Sigmoid colon (tissue), 4 donors: ENCODE results near the gene STK24.

Experiments
- EP300 ChIP-seq, 4 donors: sonication (generic); formaldehyde crosslinking; IDR thresholded peaks; one replicate each; pipeline ENCODE4 v1.6.1; 2017; ENCODE audit warnings: antibody characterized with exemption in 4 of 4
- POLR2A ChIP-seq, 2 donors: fragments of 450-650 bp; IDR thresholded peaks; one replicate each; pipeline ENCODE4 v1.6.1; 2016; ENCODE audit warnings: antibody characterized with exemption in 2 of 2, mild to moderate bottlenecking in 2 of 2, moderate library complexity in 2 of 2
- POLR2AphosphoS5 ChIP-seq, 4 donors: sonication (generic); formaldehyde crosslinking; IDR thresholded peaks; one replicate each; pipeline ENCODE4 v1.6.1; 2017; ENCODE audit warnings: antibody characterized with exemption in 4 of 4
- TF ChIP-seq, protein P1 (sequence below), 4 experiments: fragments of 450-650 bp in 3 of 4; fragments of 200-600 bp in 1 of 4; IDR thresholded peaks; one replicate each; pipeline ENCODE4 v1.5.1; 2016 to 2019; ENCODE audit warnings: antibody characterized with exemption in 4 of 4, mild to moderate bottlenecking in 3 of 4, moderate library complexity in 2 of 4

DNA sequence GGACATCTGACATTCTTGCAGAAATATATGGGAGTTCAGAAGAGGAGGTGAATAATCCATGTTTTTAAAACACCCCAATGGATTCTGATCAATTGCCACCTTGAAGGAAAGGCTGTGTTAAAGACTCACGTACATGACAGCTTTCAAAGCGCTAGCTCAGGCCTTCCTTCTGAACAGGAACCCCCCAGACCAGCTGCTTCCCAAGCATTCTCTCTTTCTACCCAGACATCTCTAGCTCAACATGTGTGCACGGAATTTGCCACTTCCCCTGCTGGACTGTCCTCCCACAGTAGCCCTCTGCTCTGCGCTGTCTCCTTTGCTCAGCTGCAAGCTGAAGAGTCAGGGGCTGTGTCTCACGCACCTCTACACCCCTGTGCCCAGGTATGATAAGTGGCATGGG, 54.5 kb downstream of the STK24 start:
- TF ChIP-seq, protein P1, sequence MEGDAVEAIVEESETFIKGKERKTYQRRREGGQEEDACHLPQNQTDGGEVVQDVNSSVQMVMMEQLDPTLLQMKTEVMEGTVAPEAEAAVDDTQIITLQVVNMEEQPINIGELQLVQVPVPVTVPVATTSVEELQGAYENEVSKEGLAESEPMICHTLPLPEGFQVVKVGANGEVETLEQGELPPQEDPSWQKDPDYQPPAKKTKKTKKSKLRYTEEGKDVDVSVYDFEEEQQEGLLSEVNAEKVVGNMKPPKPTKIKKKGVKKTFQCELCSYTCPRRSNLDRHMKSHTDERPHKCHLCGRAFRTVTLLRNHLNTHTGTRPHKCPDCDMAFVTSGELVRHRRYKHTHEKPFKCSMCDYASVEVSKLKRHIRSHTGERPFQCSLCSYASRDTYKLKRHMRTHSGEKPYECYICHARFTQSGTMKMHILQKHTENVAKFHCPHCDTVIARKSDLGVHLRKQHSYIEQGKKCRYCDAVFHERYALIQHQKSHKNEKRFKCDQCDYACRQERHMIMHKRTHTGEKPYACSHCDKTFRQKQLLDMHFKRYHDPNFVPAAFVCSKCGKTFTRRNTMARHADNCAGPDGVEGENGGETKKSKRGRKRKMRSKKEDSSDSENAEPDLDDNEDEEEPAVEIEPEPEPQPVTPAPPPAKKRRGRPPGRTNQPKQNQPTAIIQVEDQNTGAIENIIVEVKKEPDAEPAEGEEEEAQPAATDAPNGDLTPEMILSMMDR (IDR thresholded peaks at IDR 0.05) = no peak
- TF ChIP-seq POLR2A (IDR thresholded peaks at IDR 0.05) = no peak
- no peak for TF ChIP-seq EP300 (IDR thresholded peaks at IDR 0.05)
- no peak for TF ChIP-seq POLR2AphosphoS5 (IDR thresholded peaks at IDR 0.05)
